AG04449 (cell line): ENCODE results near the gene KMT2C.
A peak's percentile ranks its signal among the peaks of the same experiment; 100 is the strongest.
"Not testable (repeated sequence)": the region's sequence is repeated elsewhere in the genome, so short reads cannot be mapped to it uniquely, and the experiment has no call there.

ENCODE experiments used
- CTCF ChIA-PET: fragments of 350-600 bp; formaldehyde crosslinking; extraction: SDS; loops from one replicate; lab custom pipeline; 2021; ENCODE audit warnings: antibody characterized with exemption; lab: Yijun Ruan, JAX
- POLR2A ChIA-PET: fragments of 400-600, 350-600 bp; formaldehyde crosslinking; extraction: SDS; loops from one replicate; lab custom pipeline; 2020; ENCODE audit warnings: antibody characterized with exemption, inconsistent platforms; lab: Yijun Ruan, JAX
- DNase-seq: peaks from one replicate; pipeline ENCODE4 v3.0.0-alpha.2; 2010; ENCODE audit warnings: low read depth, low spot score
- H3K4me3 ChIP-seq: 2 replicates; pipeline ENCODE4 v1.5.1; 2011; ENCODE audit warnings: low read depth, mild to moderate bottlenecking, control low read depth, low read length
- TF ChIP-seq, protein P1 (sequence below): IDR thresholded peaks from one replicate; pipeline ENCODE4 v1.5.1; 2011; ENCODE audit warnings: mild to moderate bottlenecking, moderate library complexity, low read length, control low read depth, inconsistent platforms; ENCODE audit not compliant: insufficient read depth; ENCODE audit errors: missing control alignments

KMT2C gene

DNA sequence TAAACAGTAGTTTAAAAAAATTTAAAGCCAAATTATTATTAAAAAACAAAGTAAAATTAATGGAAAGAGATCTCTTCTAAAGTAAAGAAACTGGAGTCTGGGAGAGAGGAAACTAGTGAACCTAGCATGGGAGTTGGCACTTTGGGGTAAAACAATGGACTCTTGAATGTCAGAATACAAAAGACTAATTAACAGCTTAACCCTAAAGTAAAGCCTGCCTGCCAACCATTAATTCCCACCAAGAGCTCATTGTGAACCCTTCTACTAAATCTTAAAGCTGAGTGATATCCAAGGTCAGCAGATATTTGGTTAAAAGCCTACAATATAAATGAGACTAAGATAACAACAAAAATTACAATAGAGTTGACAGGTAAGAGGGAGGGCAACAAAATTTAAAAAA is 36.5 kb downstream of the KMT2C start:
- no peak for DNase-seq
- POLR2A ChIA-PET = no interaction called here
- TF ChIP-seq, protein P1, sequence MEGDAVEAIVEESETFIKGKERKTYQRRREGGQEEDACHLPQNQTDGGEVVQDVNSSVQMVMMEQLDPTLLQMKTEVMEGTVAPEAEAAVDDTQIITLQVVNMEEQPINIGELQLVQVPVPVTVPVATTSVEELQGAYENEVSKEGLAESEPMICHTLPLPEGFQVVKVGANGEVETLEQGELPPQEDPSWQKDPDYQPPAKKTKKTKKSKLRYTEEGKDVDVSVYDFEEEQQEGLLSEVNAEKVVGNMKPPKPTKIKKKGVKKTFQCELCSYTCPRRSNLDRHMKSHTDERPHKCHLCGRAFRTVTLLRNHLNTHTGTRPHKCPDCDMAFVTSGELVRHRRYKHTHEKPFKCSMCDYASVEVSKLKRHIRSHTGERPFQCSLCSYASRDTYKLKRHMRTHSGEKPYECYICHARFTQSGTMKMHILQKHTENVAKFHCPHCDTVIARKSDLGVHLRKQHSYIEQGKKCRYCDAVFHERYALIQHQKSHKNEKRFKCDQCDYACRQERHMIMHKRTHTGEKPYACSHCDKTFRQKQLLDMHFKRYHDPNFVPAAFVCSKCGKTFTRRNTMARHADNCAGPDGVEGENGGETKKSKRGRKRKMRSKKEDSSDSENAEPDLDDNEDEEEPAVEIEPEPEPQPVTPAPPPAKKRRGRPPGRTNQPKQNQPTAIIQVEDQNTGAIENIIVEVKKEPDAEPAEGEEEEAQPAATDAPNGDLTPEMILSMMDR = no peak
- no peak overlapping the region for H3K4me3 ChIP-seq
- CTCF ChIA-PET = no interaction called here

DNA sequence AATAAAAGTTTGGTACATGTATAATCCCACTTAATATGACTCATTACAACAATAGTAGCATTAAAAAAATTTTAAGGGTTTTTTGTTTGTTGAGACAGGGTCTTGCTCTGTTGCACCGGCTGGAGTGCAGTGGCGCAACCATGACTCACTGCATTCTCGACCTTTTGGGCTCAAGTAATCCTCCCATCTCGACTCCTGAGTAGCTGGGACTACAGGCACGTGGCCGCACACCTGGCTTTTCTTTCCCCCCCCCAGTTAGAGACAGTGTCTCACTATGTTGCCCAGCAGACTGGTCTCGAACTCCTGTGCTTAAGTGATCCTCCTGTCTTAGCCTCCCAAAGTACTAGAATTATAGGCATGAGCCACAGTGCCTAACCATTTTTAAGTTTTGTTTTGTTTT is 40.7 kb downstream of the KMT2C start:
- no peak for DNase-seq
- CTCF ChIA-PET = interaction anchor here (1.2 to 1.9 kb wide), 9 partner anchors 10 to 79 kb away, joined by 3 to 7 read pairs (median 4); no protein-coding TSS in a partner anchor
- TF ChIP-seq, protein P1 = no peak
- H3K4me3 ChIP-seq = no peak overlapping the region
- POLR2A ChIA-PET = no interaction called here

DNA sequence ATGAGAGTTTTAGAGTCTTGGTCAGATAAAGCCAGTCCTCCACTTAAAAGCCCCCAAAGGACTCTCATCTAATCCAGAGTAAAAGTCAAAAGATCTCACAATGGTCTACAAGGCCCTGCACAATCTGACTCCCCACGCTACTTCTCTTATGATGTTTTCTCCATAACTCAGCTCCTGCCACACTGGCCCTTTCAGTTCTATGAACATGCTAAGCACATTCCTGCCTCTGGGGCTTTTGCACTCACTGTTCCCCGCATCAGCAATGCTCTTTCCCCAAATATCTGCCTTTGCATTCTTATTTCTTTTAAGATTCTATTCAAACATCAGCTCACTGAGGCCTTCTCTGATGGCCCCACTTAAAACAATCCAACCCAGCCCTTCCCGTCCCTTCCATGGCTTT is 41.6 kb downstream of the KMT2C start:
- DNase-seq, H3K4me3 ChIP-seq, POLR2A ChIA-PET: not testable (repeated sequence)
- TF ChIP-seq, protein P1 = peak; percentile 56
- CTCF ChIA-PET = interaction anchor here (1.2 to 1.9 kb wide), 11 partner anchors 11 to 80 kb away, joined by 3 to 7 read pairs (median 4); no protein-coding TSS in a partner anchor

DNA sequence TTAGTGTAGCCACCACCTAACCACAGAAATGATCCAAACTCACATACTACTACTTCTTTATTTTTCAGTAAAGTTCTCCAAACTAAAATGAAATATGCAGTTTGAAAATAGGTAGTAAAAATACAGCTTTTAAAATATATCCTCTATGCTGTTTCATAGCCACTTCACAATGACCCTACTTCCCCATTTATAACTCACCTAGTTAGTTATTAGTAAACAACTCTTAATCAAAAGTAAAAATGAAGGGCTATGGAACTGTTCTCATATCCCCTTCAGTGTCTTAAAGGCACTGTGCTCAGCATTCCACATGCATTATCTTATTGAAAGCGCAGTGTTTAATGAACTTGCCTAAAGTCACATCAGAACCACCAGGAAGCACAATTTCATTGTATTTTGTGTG is 43.5 kb downstream of the KMT2C start:
- CTCF ChIA-PET = interaction anchor here (0.6 to 1.5 kb wide), 2 partner anchors 28 to 30 kb away, joined by 3 read pairs; no protein-coding TSS in a partner anchor

DNA sequence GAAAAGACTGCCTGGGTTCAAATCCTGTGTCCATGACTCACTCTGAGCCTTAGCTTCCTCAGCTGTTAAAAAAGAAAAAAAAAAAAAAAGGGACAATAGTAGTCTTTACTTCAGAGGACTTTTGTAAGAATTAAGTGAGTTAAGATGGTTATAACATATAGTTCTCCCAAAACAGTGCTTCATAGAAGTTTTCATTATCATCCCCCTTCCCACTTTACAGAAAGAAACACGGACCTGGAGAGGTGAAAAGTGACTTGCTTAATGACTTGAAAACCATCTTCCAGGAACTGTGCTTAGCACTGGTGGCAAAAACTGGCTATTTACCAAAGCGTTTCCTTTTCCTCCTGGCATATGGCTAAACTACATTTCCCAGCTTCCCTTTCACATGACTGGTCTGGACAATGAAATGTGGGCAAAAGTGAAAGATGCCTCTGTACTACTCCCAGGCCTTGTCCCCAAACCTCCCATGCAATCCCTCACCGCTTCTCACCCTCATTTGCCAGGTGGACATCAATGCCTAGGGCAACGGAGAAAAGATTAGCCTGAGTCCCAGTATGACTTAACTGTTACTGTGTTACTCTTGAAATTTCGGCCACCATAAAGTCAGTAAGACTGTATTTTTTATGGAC is 49.6 kb downstream of the KMT2C start:
- CTCF ChIA-PET, POLR2A ChIA-PET, H3K4me3 ChIP-seq, DNase-seq: not testable (repeated sequence)

More for the DNA sequence above, 43.5 kb downstream of the KMT2C start:
- no peak overlapping the region for H3K4me3 ChIP-seq
- TF ChIP-seq, protein P1 = no peak
- POLR2A ChIA-PET = no interaction called here
- no peak for DNase-seq

DNA sequence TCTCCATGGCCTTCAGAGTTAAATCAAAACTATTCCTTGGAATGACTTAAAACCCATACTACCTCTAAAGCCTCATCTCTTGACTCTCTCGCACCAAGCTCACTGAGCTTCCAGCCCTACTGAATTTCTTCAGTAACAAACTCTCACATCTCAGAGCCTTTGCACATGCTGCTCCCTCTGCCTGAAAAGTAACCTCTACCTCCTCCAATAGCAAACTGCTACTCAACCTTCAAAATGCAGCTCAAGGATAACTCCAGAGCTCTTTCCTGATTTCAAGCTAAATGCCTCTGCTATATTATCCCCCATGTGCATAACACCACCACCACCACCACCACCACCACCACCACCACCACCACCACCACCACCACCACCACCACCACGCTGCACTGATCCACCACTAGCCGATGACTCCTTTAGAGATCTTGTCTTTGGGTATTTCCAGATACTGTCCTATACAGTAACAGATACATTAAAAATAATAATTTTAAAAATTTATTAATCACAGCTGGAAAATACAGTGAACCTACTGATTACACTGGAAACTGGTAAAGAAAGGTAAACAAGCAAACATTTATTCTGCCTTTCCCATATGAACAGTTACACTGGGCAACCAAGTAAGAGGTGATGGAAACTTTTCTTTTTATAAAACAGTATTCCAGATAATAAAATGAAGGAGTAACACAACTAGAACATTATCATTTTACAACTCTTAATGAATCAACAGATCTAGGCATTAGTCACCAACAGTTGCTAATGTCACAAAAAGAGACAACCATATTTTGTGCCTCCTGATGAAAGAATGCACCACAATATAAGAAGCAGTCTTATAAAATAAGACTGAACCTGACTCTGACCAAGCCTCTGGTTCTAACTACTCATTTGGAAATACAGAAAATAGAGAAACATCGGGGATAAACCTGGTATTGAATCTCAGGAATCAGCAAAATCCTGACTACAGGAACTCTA is 51.3 kb downstream of the KMT2C start:
- H3K4me3 ChIP-seq, POLR2A ChIA-PET, CTCF ChIA-PET, DNase-seq: not testable (repeated sequence)
